Kidney epithelial cell (primary cell): ENCODE data around the gene KIT. TPM values are rescaled to one million over a fixed set of nuclear protein-coding genes. Genes with fewer than 3 reads are reported as not detected.

ENCODE experiments used
- DNase-seq: peaks from one replicate; pipeline ENCODE4 v3.0.0-alpha.2; 2010; ENCODE audit warnings: low read depth
- H3K27me3 ChIP-seq: 2 replicates; pipeline ENCODE4 v1.6.0; 2011; ENCODE audit warnings: low read length; ENCODE audit not compliant: control insufficient read depth, insufficient read depth
- H3K36me3 ChIP-seq: 2 replicates; pipeline ENCODE4 v1.5.1; 2011; ENCODE audit warnings: low read length; ENCODE audit not compliant: control insufficient read depth, insufficient read depth
- H3K4me3 ChIP-seq: 2 replicates; pipeline ENCODE4 v1.5.1; 2011; ENCODE audit warnings: low read depth, mild to moderate bottlenecking, control low read depth, low read length
- CTCF ChIP-seq: IDR thresholded peaks from 2 replicates; pipeline ENCODE4 v1.5.1; 2011; ENCODE audit warnings: mild to moderate bottlenecking, moderate library complexity, low read length, control low read depth, inconsistent platforms; ENCODE audit not compliant: insufficient read depth, poor library complexity, severe bottlenecking
- total RNA-seq: library from RNA; depleted of rRNA; stranded (reverse); fragments of >200 nt; gene quantifications from 2 replicates; pipeline ENCODE4 v1.2.3, GENCODE V29; 2015

The KIT gene
- total RNA-seq: 0.34 and 1.7 TPM in 2 replicates

GRCh38 chr4:54657551-54658251, at the start of gene KIT:
Gene KIT, plus strand, starts transcription at chr4:54657957. Its CDS starts 58 bp downstream, at chr4:54658015.
- Histone ChIP-seq H3K36me3 (no peaks in the 10 kb centered on the region), H3K27me3 (peaks cover 34% of the 10 kb centered on the region), H3K4me3 (peak within 1 kb of the TSS; percentile 47)
- DNase-seq: no peak
- no peak for TF ChIP-seq CTCF

- no peak for DNase-seq
- no peak for TF ChIP-seq CTCF
- Histone ChIP-seq H3K4me3 (no peak overlapping the region), H3K36me3 (no peaks in the 10 kb centered on the region), H3K27me3 (no peaks in the 10 kb centered on the region)
Observed at GRCh38 chr4:54609310-54609709, 48.4 kb upstream of the KIT start.

GRCh38 chr4:54614149-54614548, 43.6 kb upstream of the KIT start:
- Histone ChIP-seq H3K36me3 (no peaks in the 10 kb centered on the region), H3K27me3 (no peaks in the 10 kb centered on the region), H3K4me3 (no peak overlapping the region)
- TF ChIP-seq CTCF: no peak
- no peak for DNase-seq

GRCh38 chr4:54620773-54621172, 37.0 kb upstream of the KIT start:
- H3K27me3 ChIP-seq: no peaks in the 10 kb centered on the region
- TF ChIP-seq CTCF: no peak
- DNase-seq: no peak
- no peaks in the 10 kb centered on the region for H3K36me3 ChIP-seq
- no peak overlapping the region for H3K4me3 ChIP-seq

GRCh38 chr4:54625391-54625790, 32.4 kb upstream of the KIT start:
- no peak for TF ChIP-seq CTCF
- H3K36me3 ChIP-seq: no peaks in the 10 kb centered on the region
- no peaks in the 10 kb centered on the region for H3K27me3 ChIP-seq
- no peak for DNase-seq
- no peak overlapping the region for H3K4me3 ChIP-seq

- TF ChIP-seq CTCF: no peak
- Histone ChIP-seq H3K36me3 (no peaks in the 10 kb centered on the region), H3K27me3 (no peaks in the 10 kb centered on the region), H3K4me3 (no peak overlapping the region)
- DNase-seq: no peak
Observed at GRCh38 chr4:54626113-54626512, 31.6 kb upstream of the KIT start.
